Epithelial cell of esophagus (primary cell): ENCODE results near the gene IFIT3.

Experiments used
- DNase-seq: peaks from one replicate; pipeline ENCODE4 v3.0.0; 2010; ENCODE audit warnings: low read depth
- H3K4me3 ChIP-seq: 2 replicates; pipeline ENCODE4 v1.5.1; 2011; ENCODE audit warnings: mild to moderate bottlenecking, low read length, control low read depth
- TF ChIP-seq, protein P1 (sequence below): IDR thresholded peaks from 2 replicates; pipeline ENCODE4 v1.5.1; 2011; ENCODE audit warnings: low read depth, mild to moderate bottlenecking, low read length, control low read depth, inconsistent platforms; ENCODE audit not compliant: insufficient read depth; ENCODE audit errors: missing control alignments

The IFIT3 gene

DNA sequence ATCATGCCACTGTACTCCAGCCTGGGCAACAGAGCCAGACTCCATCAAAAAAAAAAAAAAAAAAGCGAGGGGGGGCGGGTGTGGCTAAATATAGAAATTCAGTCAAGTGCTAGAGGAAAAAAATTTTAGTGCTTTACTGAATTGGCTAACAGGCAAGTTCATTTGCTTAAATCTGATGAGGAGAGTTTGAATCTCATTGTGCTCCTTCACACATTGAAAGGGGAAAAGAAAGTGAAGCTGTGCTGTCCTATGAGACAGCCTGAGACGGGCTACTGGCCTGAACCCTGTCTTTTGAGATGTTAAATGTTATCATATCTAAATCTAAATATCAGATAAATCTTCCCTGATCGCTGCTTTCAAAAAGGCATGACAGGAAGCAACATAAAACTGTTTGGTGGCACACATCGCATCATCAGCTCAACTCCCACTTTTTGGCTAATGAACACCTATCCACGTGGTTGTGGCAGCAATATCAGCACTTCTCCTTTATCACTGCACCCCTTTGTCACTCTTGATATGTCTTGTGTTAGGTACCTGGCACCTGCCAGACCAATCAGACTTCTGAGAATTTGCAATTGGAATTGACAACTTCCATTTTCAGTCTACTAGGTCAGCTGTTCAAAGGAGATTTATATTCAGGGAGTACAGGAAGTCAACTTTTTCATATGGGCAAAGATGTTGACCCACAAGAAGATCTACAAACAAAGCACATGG, 36.1 kb downstream of the IFIT3 start:
- TF ChIP-seq, protein P1, sequence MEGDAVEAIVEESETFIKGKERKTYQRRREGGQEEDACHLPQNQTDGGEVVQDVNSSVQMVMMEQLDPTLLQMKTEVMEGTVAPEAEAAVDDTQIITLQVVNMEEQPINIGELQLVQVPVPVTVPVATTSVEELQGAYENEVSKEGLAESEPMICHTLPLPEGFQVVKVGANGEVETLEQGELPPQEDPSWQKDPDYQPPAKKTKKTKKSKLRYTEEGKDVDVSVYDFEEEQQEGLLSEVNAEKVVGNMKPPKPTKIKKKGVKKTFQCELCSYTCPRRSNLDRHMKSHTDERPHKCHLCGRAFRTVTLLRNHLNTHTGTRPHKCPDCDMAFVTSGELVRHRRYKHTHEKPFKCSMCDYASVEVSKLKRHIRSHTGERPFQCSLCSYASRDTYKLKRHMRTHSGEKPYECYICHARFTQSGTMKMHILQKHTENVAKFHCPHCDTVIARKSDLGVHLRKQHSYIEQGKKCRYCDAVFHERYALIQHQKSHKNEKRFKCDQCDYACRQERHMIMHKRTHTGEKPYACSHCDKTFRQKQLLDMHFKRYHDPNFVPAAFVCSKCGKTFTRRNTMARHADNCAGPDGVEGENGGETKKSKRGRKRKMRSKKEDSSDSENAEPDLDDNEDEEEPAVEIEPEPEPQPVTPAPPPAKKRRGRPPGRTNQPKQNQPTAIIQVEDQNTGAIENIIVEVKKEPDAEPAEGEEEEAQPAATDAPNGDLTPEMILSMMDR: no peak
- DNase-seq: no peak
- no peak overlapping the region for H3K4me3 ChIP-seq

DNA sequence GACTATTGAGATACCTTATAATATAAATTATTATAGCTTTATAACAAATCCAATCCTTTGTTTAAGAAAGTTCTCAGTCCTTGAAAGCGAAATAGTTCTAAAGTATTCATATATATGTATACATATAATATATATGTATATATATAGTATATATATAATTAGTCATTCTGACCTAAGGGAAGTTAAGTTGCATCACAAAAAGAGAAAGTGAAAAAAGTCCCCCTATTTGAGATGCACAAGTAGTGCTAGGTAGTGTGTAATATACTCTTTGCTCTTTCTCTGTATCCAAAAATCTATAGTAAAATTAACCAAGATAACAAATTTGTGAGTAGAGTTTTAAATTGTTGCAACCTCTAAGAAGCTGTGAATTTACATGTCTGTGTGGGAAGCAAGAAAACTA, 36.7 kb downstream of the IFIT3 start:
- DNase-seq: no peak
- TF ChIP-seq, protein P1: no peak
- H3K4me3 ChIP-seq: no peak overlapping the region

DNA sequence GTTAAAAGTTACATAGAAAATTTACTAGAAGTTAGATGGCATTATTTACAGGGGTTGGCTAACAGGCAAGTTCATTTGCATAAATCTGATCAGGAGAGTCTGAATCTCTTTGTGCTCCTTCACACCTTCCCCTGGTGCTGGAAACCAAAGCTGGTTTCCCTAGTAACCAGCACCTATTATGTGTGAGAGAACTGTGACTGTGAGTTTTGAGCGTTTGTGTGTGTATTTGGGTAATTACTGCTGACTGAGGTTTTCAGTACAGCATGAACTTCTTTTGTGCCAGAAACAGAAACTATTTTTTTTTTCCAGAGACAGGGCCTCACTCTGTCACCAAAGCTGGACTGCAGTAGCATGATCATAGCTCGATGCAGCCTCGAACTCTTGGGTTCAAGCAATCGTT, 39.7 kb downstream of the IFIT3 start:
- DNase-seq: no peak
- no peak overlapping the region for H3K4me3 ChIP-seq
- TF ChIP-seq, protein P1: no peak

DNA sequence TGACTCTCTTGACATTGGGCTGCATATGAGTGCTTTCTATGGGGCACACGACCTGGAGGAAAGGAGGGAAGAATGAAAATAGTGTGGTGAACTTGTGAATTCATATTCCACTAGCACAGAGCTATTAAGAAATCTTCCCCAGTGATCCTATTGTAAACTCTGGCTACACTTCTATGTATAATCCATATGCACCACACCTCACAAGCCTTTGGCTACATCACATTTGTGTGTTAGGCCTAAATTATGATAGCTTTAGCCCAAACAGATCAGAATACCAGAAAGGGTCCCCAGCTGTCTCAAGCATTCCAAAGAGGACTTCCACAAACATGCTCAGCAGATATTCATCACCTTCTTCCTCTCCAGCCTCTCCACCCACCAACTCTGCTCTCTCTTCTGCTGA, 40.3 kb downstream of the IFIT3 start:
- no peak for DNase-seq
- TF ChIP-seq, protein P1: no peak
- no peak overlapping the region for H3K4me3 ChIP-seq

DNA sequence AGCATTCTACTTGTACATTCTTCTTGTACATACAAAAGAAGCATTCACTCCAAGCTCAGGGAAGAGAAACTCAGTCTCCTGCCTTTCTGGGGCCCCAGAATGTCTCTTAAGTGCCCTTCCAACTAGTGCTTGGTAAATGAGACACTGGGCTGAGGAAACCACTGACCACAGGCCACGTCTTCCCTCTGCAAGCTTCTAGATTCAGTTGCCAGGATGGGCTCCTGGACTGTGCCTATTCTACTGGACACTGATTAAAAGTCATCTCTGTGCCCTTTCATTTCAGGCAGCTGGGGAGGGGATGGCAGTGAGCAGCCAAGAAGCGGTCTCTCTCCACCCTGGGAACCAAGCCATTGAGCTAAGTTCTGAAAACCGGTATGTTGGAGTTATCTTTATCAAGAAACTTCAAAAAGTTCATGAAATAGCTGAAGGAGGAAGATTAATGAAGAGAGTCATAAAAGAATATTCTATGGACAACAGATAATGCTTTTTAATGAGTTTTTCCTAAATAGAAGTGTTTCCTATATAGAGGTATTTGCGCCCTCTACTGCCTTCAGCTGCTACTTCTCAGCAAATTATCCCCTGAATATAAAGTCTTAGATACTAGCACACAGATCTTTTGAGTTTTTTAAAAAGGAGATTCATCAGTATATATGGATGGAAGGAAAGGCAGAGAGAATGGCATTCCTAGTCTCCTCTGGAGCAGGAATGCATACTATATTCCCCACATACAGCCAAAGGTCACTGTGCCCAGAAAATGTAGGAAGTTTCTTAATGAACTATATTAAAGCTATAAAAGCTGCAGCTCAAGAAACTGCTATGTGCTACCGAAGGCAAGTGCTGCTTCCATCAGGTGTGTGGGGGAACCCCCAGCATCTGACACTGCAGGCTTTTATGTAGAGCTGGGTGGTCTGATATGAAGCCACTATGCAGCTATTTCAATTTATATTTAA, 41.6 kb downstream of the IFIT3 start:
- DNase-seq: peak; percentile 41

DNA sequence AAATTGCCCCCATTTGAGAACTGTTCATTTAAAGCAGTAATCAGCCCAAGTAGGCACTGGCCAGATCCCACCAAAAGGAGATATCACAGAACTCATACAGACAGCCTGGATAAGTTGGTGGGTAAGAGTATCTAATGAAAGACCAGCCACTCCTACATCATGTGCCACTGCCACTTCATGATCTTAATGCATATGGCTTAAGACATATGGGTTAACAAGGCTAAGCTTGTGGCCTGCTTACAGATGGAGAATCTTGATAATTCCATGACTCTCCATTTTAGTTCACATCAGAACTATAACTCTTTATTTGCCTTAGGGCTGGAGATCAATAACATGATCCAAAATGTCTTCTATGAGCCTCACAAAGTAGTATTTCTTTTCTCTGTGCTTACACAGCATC, 43.3 kb downstream of the IFIT3 start:
- TF ChIP-seq, protein P1: no peak
- no peak for DNase-seq
- no peak overlapping the region for H3K4me3 ChIP-seq

More for the DNA sequence above, 41.6 kb downstream of the IFIT3 start:
- TF ChIP-seq, protein P1: peak; percentile 61
- no peak overlapping the region for H3K4me3 ChIP-seq
